PC-3 (cell line): Measurements from ENCODE around the gene NTRK1. TPM values are rescaled to one million over a fixed set of nuclear protein-coding genes. Genes with fewer than 3 reads are reported as not detected.

ENCODE experiments used
- ATAC-seq: fragments of 200-7000 bp; cut with Tn5 transposase; 2 replicates; pipeline ENCODE4 v1.9.1; 2020; ENCODE audit warnings: mild to moderate bottlenecking, moderate library complexity
- BruUV-seq: library from RNA; stranded (reverse); fragments of 400-500 nt; replicated peaks from 2 replicates; lab custom pipeline; 2021; lab: Mats Ljungman, UMichigan
- CTCF ChIA-PET: fragments of 300-600 bp; sonication (Branson Sonifier 250); formaldehyde crosslinking; loops from one replicate; lab custom pipeline; 2022; ENCODE audit warnings: antibody characterized with exemption; lab: Charles Lee
- POLR2A ChIA-PET: fragments of 300-600 bp; sonication (Branson Sonifier 250); formaldehyde crosslinking; loops from one replicate; lab custom pipeline; 2022; ENCODE audit warnings: antibody characterized with exemption; ENCODE audit not compliant: unreplicated experiment; lab: Charles Lee
- DNase-seq: peaks from one replicate; pipeline ENCODE4 v3.0.0-alpha.2; 2015
- H2AFZ ChIP-seq: fragments of 300-600 bp; sonication (generic); 2 replicates; pipeline ENCODE4 v1.6.0; 2016; ENCODE audit warnings: antibody characterized with exemption, low read length
- H3F3A ChIP-seq: fragments of 300-600 bp; sonication (generic); one replicate; pipeline ENCODE4 v1.6.0; 2017; ENCODE audit warnings: antibody characterized with exemption, low read length, control low read depth, mild to moderate bottlenecking; ENCODE audit not compliant: unreplicated experiment
- H3K27ac ChIP-seq: fragments of 300-600 bp; sonication (generic); 2 replicates; pipeline ENCODE4 v1.5.1; 2016; ENCODE audit warnings: mild to moderate bottlenecking, low read length
- H3K27me3 ChIP-seq: fragments of 300-600 bp; sonication (generic); 2 replicates; pipeline ENCODE4 v1.6.1; 2016; ENCODE audit warnings: low read length, mixed read lengths
- H3K36me3 ChIP-seq: fragments of 300-600 bp; sonication (generic); 2 replicates; pipeline ENCODE4 v1.6.1; 2016; ENCODE audit warnings: low read depth, mixed run types, low read length, mixed read lengths
- H3K4me1 ChIP-seq: fragments of 300-600 bp; sonication (generic); 2 replicates; pipeline ENCODE4 v1.5.1; 2016; ENCODE audit warnings: low read length; ENCODE audit not compliant: insufficient read depth
- H3K4me2 ChIP-seq: fragments of 300-600 bp; sonication (generic); 2 replicates; pipeline ENCODE4 v1.6.0; 2016; ENCODE audit warnings: low read length
- H3K4me3 ChIP-seq: fragments of 300-600 bp; sonication (generic); 2 replicates; pipeline ENCODE4 v1.5.1; 2016; ENCODE audit warnings: mild to moderate bottlenecking, low read length, mixed read lengths
- H3K79me2 ChIP-seq: fragments of 300-600 bp; sonication (generic); 2 replicates; pipeline ENCODE4 v1.6.1; 2017; ENCODE audit warnings: low read length, mixed read lengths
- H3K9ac ChIP-seq: fragments of 300-600 bp; sonication (generic); 2 replicates; pipeline ENCODE4 v1.6.0; 2016; ENCODE audit warnings: mild to moderate bottlenecking, low read length
- H3K9me2 ChIP-seq: fragments of 300-600 bp; sonication (generic); replicated peaks from 2 replicates; pipeline ENCODE4 v1.6.1; 2016; ENCODE audit warnings: mixed run types, low read length, mixed read lengths
- H3K9me3 ChIP-seq: fragments of 300-600 bp; sonication (generic); 2 replicates; pipeline ENCODE4 v1.6.1; 2016; ENCODE audit warnings: low read length, mixed read lengths
- H4K20me1 ChIP-seq: fragments of 300-600 bp; sonication (generic); 2 replicates; pipeline ENCODE4 v1.6.1; 2016; ENCODE audit warnings: low read length, mixed read lengths
- CTCF ChIP-seq: fragments of 300-600 bp; sonication (generic); conservative IDR thresholded peaks from 2 replicates; pipeline ENCODE4 v1.5.1; 2017; ENCODE audit warnings: antibody characterized with exemption, low read depth, mild to moderate bottlenecking, low read length
- EZH2 ChIP-seq: fragments of 300-600 bp; sonication (generic); IDR thresholded peaks from one replicate; pipeline ENCODE4 v1.6.1; 2017; ENCODE audit warnings: antibody characterized with exemption, mild to moderate bottlenecking, low read length; ENCODE audit not compliant: unreplicated experiment
- EZH2phosphoT487 ChIP-seq: fragments of 300-600 bp; sonication (generic); IDR thresholded peaks from 2 replicates; pipeline ENCODE4 v1.6.1; 2018; ENCODE audit warnings: mild to moderate bottlenecking, antibody characterized with exemption, low read length, borderline replicate concordance
- intact Hi-C: fragments of 100-400 bp; cut with micrococcal nuclease; formaldehyde crosslinking; loops from 2 replicates; pipeline ENCODE4 v1.9.0; 2023
- total RNA-seq: library from RNA; depleted of rRNA; stranded (reverse); fragments of >200 nt; gene quantifications from 2 replicates; pipeline ENCODE4 v1.2.3, GENCODE V29; 2014

The NTRK1 gene
- total RNA-seq, 1 experiment from 2014 or later: 0.15 TPM

- CTCF ChIA-PET: interaction anchor here (0.5 to 1.5 kb wide), 11 partner anchors 21 to 171 kb away, joined by 3 to 26 read pairs (median 6); partner anchors contain the start of gene METTL25B
- H3K36me3 ChIP-seq: no peaks in the 10 kb centered on the region
- DNase-seq: peak; percentile 65
Observed at GRCh38 chr1:156860113-156860627, 495 bp upstream of the NTRK1 start.

GRCh38 chr1:156862584-156862983, 1.9 kb downstream of the NTRK1 start:
- Histone ChIP-seq H3K9me3 (no peaks in the 10 kb centered on the region), H3F3A (no peaks in the 10 kb centered on the region), H3K79me2 (no peaks in the 10 kb centered on the region), H3K4me1 (peaks cover 22% of the 10 kb centered on the region), H3K36me3 (no peaks in the 10 kb centered on the region), H3K4me2 (no peak overlapping the region), H3K9ac (no peak overlapping the region), H3K9me2 (no peaks in the 10 kb centered on the region), H3K27me3 (peaks cover 42% of the 10 kb centered on the region), H3K27ac (no peak overlapping the region), H4K20me1 (no peaks in the 10 kb centered on the region), H2AFZ (no peak overlapping the region), H3K4me3 (no peak overlapping the region)
- intact Hi-C loops: no loop called here
- no TSS peak for BruUV-seq
- ChIA-PET CTCF (interaction anchor here (0.6 kb wide), 1 partner anchor 25 kb away, joined by 3 read pairs; no protein-coding TSS in a partner anchor), POLR2A (no interaction called here)
- no peak for TF ChIP-seq CTCF
- no peak for TF ChIP-seq EZH2phosphoT487
- no peak for TF ChIP-seq EZH2
- no peak for ATAC-seq
- DNase-seq: no peak

More at GRCh38 chr1:156860113-156860627, 495 bp upstream of the NTRK1 start:
- peak overlapping the region; percentile 92 for H3K4me2 ChIP-seq
- H3K79me2 ChIP-seq: no peaks in the 10 kb centered on the region
- no peak overlapping the region for H3K27ac ChIP-seq
- H2AFZ ChIP-seq: peak overlapping the region; percentile 78
- POLR2A ChIA-PET: interaction anchor here (0.6 kb wide), 1 partner anchor 38 kb away, joined by 7 read pairs; no protein-coding TSS in a partner anchor
- no TSS peak for BruUV-seq
- peaks cover 45% of the 10 kb centered on the region for H3K27me3 ChIP-seq
- peaks cover 22% of the 10 kb centered on the region for H3K4me1 ChIP-seq
- no peaks in the 10 kb centered on the region for H3K9me2 ChIP-seq
- H3K9me3 ChIP-seq: no peaks in the 10 kb centered on the region
- H4K20me1 ChIP-seq: no peaks in the 10 kb centered on the region
- TF ChIP-seq CTCF (peak; percentile 96), EZH2 (no peak)
- H3K4me3 ChIP-seq: peak overlapping the region; percentile 63
- H3K9ac ChIP-seq: no peak overlapping the region
- ATAC-seq: peak; percentile 66
- H3F3A ChIP-seq: no peaks in the 10 kb centered on the region
- intact Hi-C loops: loop anchor here (1.0 kb wide), 2 partner anchors 30 to 63 kb away; no protein-coding TSS in a partner anchor

- no peaks in the 10 kb centered on the region for H3F3A ChIP-seq
- no peaks in the 10 kb centered on the region for H3K9me2 ChIP-seq
- no peak overlapping the region for H3K4me2 ChIP-seq
- H3K9ac ChIP-seq: no peak overlapping the region
- intact Hi-C loops: no loop called here
- no peaks in the 10 kb centered on the region for H3K36me3 ChIP-seq
- DNase-seq (no peak), ATAC-seq (no peak)
- H3K27ac ChIP-seq: no peak overlapping the region
- POLR2A ChIA-PET: no interaction called here
- H4K20me1 ChIP-seq: no peaks in the 10 kb centered on the region
- H2AFZ ChIP-seq: no peak overlapping the region
- no TSS peak for BruUV-seq
- H3K79me2 ChIP-seq: no peaks in the 10 kb centered on the region
- no peak overlapping the region for H3K4me3 ChIP-seq
- no peaks in the 10 kb centered on the region for H3K9me3 ChIP-seq
- peaks cover 22% of the 10 kb centered on the region for H3K4me1 ChIP-seq
- TF ChIP-seq CTCF (no peak), EZH2 (no peak), EZH2phosphoT487 (no peak)
- peaks cover 37% of the 10 kb centered on the region for H3K27me3 ChIP-seq
- CTCF ChIA-PET: no interaction called here
Observed at GRCh38 chr1:156862997-156863599, 2.4 kb downstream of the NTRK1 start.
